Measurements from ENCODE around the gene IPO4. TPM values are rescaled to one million over a fixed set of nuclear protein-coding genes. Genes with fewer than 3 reads are reported as not detected.
A peak's percentile ranks its signal among the peaks of the same experiment; 100 is the strongest.

The IPO4 gene
- total RNA-seq, 1 donor from 2014 or later, result 80.3 TPM

GRCh38 chr14:24162093-24162492 lies 26.5 kb downstream of the IPO4 start:
- POLR2A ChIA-PET, result interaction anchor here (0.5 to 4.6 kb wide), 31 partner anchors 8 to 269 kb away, joined by 3 to 93 read pairs (median 13); partner anchors contain the start of genes CBLN3, CHMP4A, CIDEB and DCAF11
- intact Hi-C loops (cut with micrococcal nuclease), result no loop called here

DNA sequence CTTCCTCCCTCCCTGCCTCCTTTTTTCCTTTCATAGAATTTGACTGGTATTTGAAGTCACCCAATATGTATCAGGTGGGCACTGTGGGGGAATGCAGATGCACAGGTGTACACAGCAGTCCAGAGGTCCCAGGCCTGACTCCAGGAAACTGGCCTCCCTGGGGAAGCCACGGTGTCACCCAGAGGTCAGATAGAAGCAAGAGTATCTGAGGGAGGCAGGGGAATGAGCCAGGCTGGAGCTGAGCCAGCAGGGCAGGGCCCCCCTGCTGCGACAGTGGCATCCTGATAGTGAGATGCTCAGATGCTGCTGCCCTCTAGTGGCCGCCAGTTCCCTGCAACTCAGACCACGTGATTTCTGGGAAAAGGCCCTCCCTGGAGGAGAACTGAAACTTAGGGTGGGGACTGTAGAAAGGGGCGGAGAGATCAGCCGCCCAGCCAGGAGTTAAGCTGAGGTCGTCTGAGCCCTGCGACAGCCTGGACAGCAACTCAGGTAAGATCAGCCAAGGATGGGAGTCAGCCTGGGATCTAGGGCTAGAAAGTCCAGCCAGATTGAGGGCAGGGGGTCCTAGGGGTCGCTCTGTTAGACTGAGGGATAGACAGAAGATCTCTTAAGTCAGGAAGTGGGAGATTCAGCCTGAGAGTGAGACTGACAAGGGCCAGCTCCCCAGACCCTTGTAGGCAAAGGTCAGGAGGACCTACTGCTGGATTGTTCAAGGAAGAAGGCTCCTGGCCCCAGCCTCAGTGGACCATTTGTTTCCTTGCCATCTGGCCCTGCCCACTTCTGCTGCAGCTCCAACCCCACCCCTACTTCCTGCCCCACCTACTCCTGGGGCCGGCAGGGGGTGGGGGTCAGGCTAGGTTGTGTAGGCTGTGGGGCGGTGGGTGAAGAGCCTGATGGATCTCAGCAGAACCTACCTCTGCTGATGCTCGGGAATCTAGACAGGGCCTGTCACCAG lies 27.5 kb downstream of the IPO4 start, which contains the start of gene IRF9:
IRF9 (plus strand) TSS at position 416 of the 955 bp plus-strand sequence. CDS start 880 bp downstream, outside the sequence.
- CTCF ChIA-PET, result interaction anchor here (0.6 to 4.2 kb wide), 28 partner anchors 10 to 270 kb away, joined by 3 to 45 read pairs (median 6); partner anchors contain the start of genes CHMP4A, CIDEB, DCAF11 and EMC9
- Mint-ChIP-seq H3K27ac (peak within 1 kb of the TSS; percentile 95), H3K4me3 (peak within 1 kb of the TSS; percentile 98), H3K36me3 (ENCODE audit: low read depth) (peaks cover 82% of the 10 kb centered on the region), H3K4me1 (peaks cover 45% of the 10 kb centered on the region), H3K27me3 (no peaks in the 10 kb centered on the region), H3K9me3 (no peaks in the 10 kb centered on the region)
- POLR2A ChIA-PET, result interaction anchor here (0.6 to 4.6 kb wide), 43 partner anchors 9 to 269 kb away, joined by 3 to 93 read pairs (median 8); partner anchors contain the start of genes CARMIL3, CBLN3, CHMP4A and CIDEB
- DNase-seq (peak; percentile 90), ATAC-seq (ENCODE audit: low read depth) (peak; percentile 92)
- intact Hi-C loops (cut with micrococcal nuclease), result loop anchor here (1.0 kb wide), 17 partner anchors 10 to 281 kb away; partner anchors contain the start of genes DCAF11, EMC9, IPO4 and MDP1
- TF ChIP-seq CTCF (IDR thresholded peaks at IDR 0.05), result no peak

More at GRCh38 chr14:24162093-24162492, 26.5 kb downstream of the IPO4 start:
- peaks cover 87% of the 10 kb centered on the region for H3K36me3 Mint-ChIP-seq (ENCODE audit: low read depth)
- DNase-seq (no peak), ATAC-seq (ENCODE audit: low read depth) (no peak)
- no peaks in the 10 kb centered on the region for H3K9me3 Mint-ChIP-seq
- H3K4me3 Mint-ChIP-seq, result peak overlapping the region; percentile 98
- H3K27me3 Mint-ChIP-seq, result no peaks in the 10 kb centered on the region
- H3K4me1 Mint-ChIP-seq, result peaks cover 45% of the 10 kb centered on the region
- TF ChIP-seq CTCF (IDR thresholded peaks at IDR 0.05), result no peak
- CTCF ChIA-PET, result interaction anchor here (0.9 to 4.2 kb wide), 15 partner anchors 11 to 269 kb away, joined by 3 to 45 read pairs (median 8); partner anchors contain the start of genes DCAF11, MDP1, NRL and PSME1
- H3K27ac Mint-ChIP-seq, result peak overlapping the region; percentile 95

DNA sequence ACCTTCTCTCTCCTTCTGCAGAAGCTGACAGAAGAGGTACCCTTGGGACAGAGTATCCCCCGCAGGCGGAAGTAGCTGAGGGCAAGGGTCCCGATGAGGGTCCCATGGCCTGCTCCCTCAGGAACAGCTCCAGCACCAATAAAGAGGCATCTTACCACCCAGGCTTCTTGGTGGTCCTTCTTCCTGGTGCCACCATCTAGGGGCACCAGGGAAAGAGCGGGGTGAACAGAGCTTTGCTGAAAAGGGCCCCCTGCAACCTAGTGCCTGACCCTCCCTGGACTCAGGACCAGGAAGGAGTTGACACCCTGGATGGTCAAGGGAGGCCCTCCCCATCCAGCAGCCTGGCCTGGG lies 28.1 kb downstream of the IPO4 start:
- ATAC-seq (ENCODE audit: low read depth), result no peak
- no peaks in the 10 kb centered on the region for H3K9me3 Mint-ChIP-seq
- H3K27me3 Mint-ChIP-seq, result no peaks in the 10 kb centered on the region
- intact Hi-C loops (cut with micrococcal nuclease), result no loop called here
- ChIA-PET CTCF (interaction anchor here (1.0 to 4.2 kb wide), 22 partner anchors 10 to 149 kb away, joined by 3 to 45 read pairs (median 8); partner anchors contain the start of genes CIDEB, DCAF11, EMC9 and IPO4), POLR2A (interaction anchor here (0.7 to 4.6 kb wide), 32 partner anchors 10 to 270 kb away, joined by 3 to 93 read pairs (median 14); partner anchors contain the start of genes CARMIL3, CBLN3, CHMP4A and CIDEB)
- H3K27ac Mint-ChIP-seq, result peak overlapping the region; percentile 95
- no peak for TF ChIP-seq CTCF (IDR thresholded peaks at IDR 0.05)
- DNase-seq, result no peak
- peaks cover 45% of the 10 kb centered on the region for H3K4me1 Mint-ChIP-seq
- no peak overlapping the region for H3K4me3 Mint-ChIP-seq
- peaks cover 81% of the 10 kb centered on the region for H3K36me3 Mint-ChIP-seq (ENCODE audit: low read depth)

DNA sequence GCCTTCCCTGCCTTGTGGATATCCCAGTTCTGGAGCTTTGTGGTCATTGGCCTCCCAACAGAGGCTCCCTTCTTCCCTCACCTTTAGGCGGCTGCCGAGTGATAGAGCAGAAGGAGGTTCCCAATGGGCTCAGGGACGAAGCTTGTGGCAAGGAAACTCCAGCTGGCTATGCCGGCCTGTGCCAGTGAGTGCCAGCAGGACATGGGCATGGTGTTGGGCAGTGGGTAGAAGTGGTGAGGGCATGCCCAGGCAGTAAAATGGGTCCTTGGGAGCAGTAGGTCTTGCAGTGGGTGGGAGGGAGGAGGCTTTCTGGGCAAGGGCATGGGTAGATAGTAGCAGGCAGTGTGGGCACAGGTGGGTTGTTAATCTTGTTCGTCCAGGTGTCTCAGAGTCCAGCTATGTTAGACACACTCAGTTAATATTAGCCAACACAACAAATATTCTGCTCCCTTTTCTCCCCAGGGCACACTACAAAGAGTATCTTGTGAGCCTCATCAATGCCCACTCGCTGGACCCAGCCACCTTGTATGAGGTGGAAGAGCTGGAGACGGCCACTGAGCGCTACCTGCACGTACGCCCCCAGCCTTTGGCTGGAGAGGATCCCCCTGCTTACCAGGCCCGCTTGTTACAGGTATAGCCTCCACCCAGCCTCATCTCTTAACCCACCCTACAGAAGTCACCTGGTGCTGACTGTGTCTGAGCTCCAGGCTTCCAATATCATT lies 28.7 kb downstream of the IPO4 start:
- DNase-seq (no peak), ATAC-seq (ENCODE audit: low read depth) (no peak)
- no peak for TF ChIP-seq CTCF (IDR thresholded peaks at IDR 0.05)
- Mint-ChIP-seq H3K27me3 (no peaks in the 10 kb centered on the region), H3K36me3 (ENCODE audit: low read depth) (peaks cover 81% of the 10 kb centered on the region), H3K4me3 (no peak overlapping the region), H3K4me1 (peaks cover 41% of the 10 kb centered on the region), H3K9me3 (no peaks in the 10 kb centered on the region), H3K27ac (peak overlapping the region; percentile 95)
- POLR2A ChIA-PET, result interaction anchor here (0.7 to 4.6 kb wide), 18 partner anchors 9 to 139 kb away, joined by 3 to 93 read pairs (median 20); partner anchors contain the start of genes CHMP4A, DCAF11, DHRS1 and EMC9
- CTCF ChIA-PET, result interaction anchor here (1.0 to 4.2 kb wide), 17 partner anchors 9 to 148 kb away, joined by 3 to 45 read pairs (median 10); partner anchors contain the start of genes CIDEB, DCAF11, EMC9 and IPO4
- intact Hi-C loops (cut with micrococcal nuclease), result no loop called here

Data from activated B cell treated with CpG ODN at 0.5 μM for 24 hours (primary cell).